MM.1S (cell line): ENCODE results near the gene EXOSC3.

Source experiments
- EZH2 ChIP-seq: fragments of 300-600 bp; sonication (generic); optimal IDR thresholded peaks from 2 replicates; pipeline ENCODE3; 2017; ENCODE audit warnings: low read depth, mild to moderate bottlenecking, antibody characterized with exemption, low read length, mixed read lengths
- EZH2phosphoT487 ChIP-seq: fragments of 300-600 bp; sonication (generic); IDR thresholded peaks from 2 replicates; pipeline ENCODE4 v1.6.1; 2018; ENCODE audit warnings: antibody characterized with exemption, low read length
- TF ChIP-seq, protein P1 (sequence below): fragments of 300-600 bp; sonication (generic); IDR thresholded peaks from 2 replicates; pipeline ENCODE4 v1.5.1; 2016; ENCODE audit warnings: antibody characterized with exemption, low read length, mixed read lengths

DNA sequence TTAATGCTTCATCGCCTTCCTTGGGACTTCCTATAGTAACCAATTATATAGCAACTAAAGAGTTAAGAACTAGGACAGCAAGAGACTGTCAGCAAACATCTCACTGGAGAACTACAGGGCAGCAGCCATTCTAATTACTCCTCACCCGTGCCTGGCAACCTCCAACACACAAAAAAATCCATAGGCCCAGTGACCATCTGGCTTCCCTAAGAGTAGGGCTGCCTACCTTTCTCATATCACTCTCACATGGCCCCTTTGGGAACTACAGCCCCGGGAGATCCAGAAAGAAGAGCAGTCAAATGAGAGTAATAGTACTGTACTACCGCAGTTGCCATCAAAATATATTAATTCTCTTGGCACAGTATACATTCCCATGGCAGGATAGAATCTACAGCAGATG, 21.4 kb upstream of the EXOSC3 start:
- TF ChIP-seq, protein P1, sequence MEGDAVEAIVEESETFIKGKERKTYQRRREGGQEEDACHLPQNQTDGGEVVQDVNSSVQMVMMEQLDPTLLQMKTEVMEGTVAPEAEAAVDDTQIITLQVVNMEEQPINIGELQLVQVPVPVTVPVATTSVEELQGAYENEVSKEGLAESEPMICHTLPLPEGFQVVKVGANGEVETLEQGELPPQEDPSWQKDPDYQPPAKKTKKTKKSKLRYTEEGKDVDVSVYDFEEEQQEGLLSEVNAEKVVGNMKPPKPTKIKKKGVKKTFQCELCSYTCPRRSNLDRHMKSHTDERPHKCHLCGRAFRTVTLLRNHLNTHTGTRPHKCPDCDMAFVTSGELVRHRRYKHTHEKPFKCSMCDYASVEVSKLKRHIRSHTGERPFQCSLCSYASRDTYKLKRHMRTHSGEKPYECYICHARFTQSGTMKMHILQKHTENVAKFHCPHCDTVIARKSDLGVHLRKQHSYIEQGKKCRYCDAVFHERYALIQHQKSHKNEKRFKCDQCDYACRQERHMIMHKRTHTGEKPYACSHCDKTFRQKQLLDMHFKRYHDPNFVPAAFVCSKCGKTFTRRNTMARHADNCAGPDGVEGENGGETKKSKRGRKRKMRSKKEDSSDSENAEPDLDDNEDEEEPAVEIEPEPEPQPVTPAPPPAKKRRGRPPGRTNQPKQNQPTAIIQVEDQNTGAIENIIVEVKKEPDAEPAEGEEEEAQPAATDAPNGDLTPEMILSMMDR = no peak
- TF ChIP-seq EZH2 (no peak), EZH2phosphoT487 (no peak)
